Endometrial microvascular endothelial cells (primary cell): Measurements from ENCODE around the gene TYRP1. TPM values are rescaled to one million over a fixed set of nuclear protein-coding genes. Genes with fewer than 3 reads are reported as not detected.
"Not testable (repeated sequence)": the region's sequence is repeated elsewhere in the genome, so short reads cannot be mapped to it uniquely, and the experiment has no call there.

Source experiments
- in situ Hi-C: cut with HindIII; loops from 2 replicates; pipeline ENCODE4 v1.10.0; 2017; ENCODE audit warnings: low sequenced_read_pairs, low pct_unique_long_range_greater_than_20kb; ENCODE audit errors: inconsistent ontology term
- total RNA-seq: library from RNA; depleted of rRNA; stranded (reverse); fragments of >200 nt; gene quantifications from one replicate; pipeline ENCODE4 v1.2.3, GENCODE V29; 2015; ENCODE audit errors: inconsistent ontology term

TYRP1 gene
- total RNA-seq: 23.3 TPM

GRCh38 chr9:12693141-12693540 is at the start of gene TYRP1:
TSS of gene TYRP1 (plus strand) at chr9:12693385. CDS start at chr9:12693997, 612 bp downstream.
- in situ Hi-C loops: no loop called here

GRCh38 chr9:12643686-12644085 is 49.5 kb upstream of the TYRP1 start:
- in situ Hi-C loops: no loop called here

GRCh38 chr9:12648925-12649324 is 44.3 kb upstream of the TYRP1 start:
- in situ Hi-C loops: no loop called here

- in situ Hi-C loops: no loop called here
Measured at GRCh38 chr9:12651125-12651524, 42.1 kb upstream of the TYRP1 start.

GRCh38 chr9:12652973-12653372 is 40.2 kb upstream of the TYRP1 start:
- in situ Hi-C loops: no loop called here

GRCh38 chr9:12656803-12657202 is 36.4 kb upstream of the TYRP1 start:
- in situ Hi-C loops: no loop called here

- in situ Hi-C loops: no loop called here
Measured at GRCh38 chr9:12657233-12657632, 36.0 kb upstream of the TYRP1 start.

GRCh38 chr9:12657998-12658397 is 35.2 kb upstream of the TYRP1 start:
- in situ Hi-C loops: no loop called here

- in situ Hi-C loops: no loop called here
Measured at GRCh38 chr9:12658531-12659209, 34.5 kb upstream of the TYRP1 start.

GRCh38 chr9:12659220-12659619 is 34.0 kb upstream of the TYRP1 start:
- in situ Hi-C loops: no loop called here

GRCh38 chr9:12666813-12667212 is 26.4 kb upstream of the TYRP1 start:
- in situ Hi-C loops: no loop called here

GRCh38 chr9:12667892-12668291 is 25.3 kb upstream of the TYRP1 start:
- in situ Hi-C loops: no loop called here

- in situ Hi-C loops: no loop called here
Measured at GRCh38 chr9:12670006-12670405, 23.2 kb upstream of the TYRP1 start.

- in situ Hi-C loops: no loop called here
Measured at GRCh38 chr9:12674961-12675360, 18.2 kb upstream of the TYRP1 start.

GRCh38 chr9:12677462-12678126 is 15.6 kb upstream of the TYRP1 start:
- in situ Hi-C loops: not testable (repeated sequence)

- in situ Hi-C loops: no loop called here
Measured at GRCh38 chr9:12680341-12680740, 12.8 kb upstream of the TYRP1 start.

GRCh38 chr9:12680757-12681156 is 12.4 kb upstream of the TYRP1 start:
- in situ Hi-C loops: no loop called here

GRCh38 chr9:12681620-12682019 is 11.6 kb upstream of the TYRP1 start:
- in situ Hi-C loops: no loop called here

- in situ Hi-C loops: no loop called here
Measured at GRCh38 chr9:12684974-12685373, 8.2 kb upstream of the TYRP1 start.

- in situ Hi-C loops: no loop called here
Measured at GRCh38 chr9:12689233-12689632, 4.0 kb upstream of the TYRP1 start.

- in situ Hi-C loops: no loop called here
Measured at GRCh38 chr9:12694013-12694412, 828 bp downstream of the TYRP1 start.
